Mesendoderm (in vitro differentiated cells): ENCODE results near the gene ZC3H12D.

Experiments used
- DNase-seq: peaks from one replicate; pipeline ENCODE4 v3.0.0; 2013
- H2AK5ac ChIP-seq: 2 replicates; pipeline ENCODE4 v1.6.1; 2013; ENCODE audit warnings: low read length, inconsistent platforms
- H2BK120ac ChIP-seq: 2 replicates; pipeline ENCODE4 v1.6.1; 2013; ENCODE audit warnings: low read depth, mild to moderate bottlenecking, low read length, moderate library complexity, mixed read lengths
- H2BK15ac ChIP-seq: replicated peaks from 2 replicates; pipeline ENCODE4 v1.6.1; 2013; ENCODE audit warnings: low read depth, mild to moderate bottlenecking, moderate library complexity
- H2BK5ac ChIP-seq: 2 replicates; pipeline ENCODE4 v1.6.1; 2013; ENCODE audit warnings: low read length, inconsistent platforms
- H3K18ac ChIP-seq: 2 replicates; pipeline ENCODE4 v1.6.1; 2013; ENCODE audit warnings: mild to moderate bottlenecking, low read length, mixed read lengths
- H3K23ac ChIP-seq: one replicate; pipeline ENCODE4 v1.6.1; 2013; ENCODE audit warnings: low read length
- H3K27ac ChIP-seq: 2 replicates; pipeline ENCODE4 v1.5.1; 2013; ENCODE audit warnings: low read depth, mild to moderate bottlenecking, inconsistent platforms, low read length, moderate library complexity
- H3K27me3 ChIP-seq: 2 replicates; pipeline ENCODE4 v1.6.1; 2013; ENCODE audit warnings: low read length, control low read depth, mild to moderate bottlenecking, inconsistent platforms; ENCODE audit not compliant: insufficient read depth, poor library complexity
- H3K36me3 ChIP-seq: 2 replicates; pipeline ENCODE4 v1.6.1; 2013; ENCODE audit warnings: low read length, inconsistent platforms; ENCODE audit not compliant: control insufficient read depth, insufficient read depth
- H3K4ac ChIP-seq: one replicate; pipeline ENCODE4 v1.6.1; 2013; ENCODE audit warnings: low read depth, mild to moderate bottlenecking, low read length, moderate library complexity
- H3K4me1 ChIP-seq: 2 replicates; pipeline ENCODE4 v1.6.1; 2013; ENCODE audit warnings: low read depth, low read length, inconsistent platforms; ENCODE audit not compliant: control insufficient read depth
- H3K4me2 ChIP-seq: 2 replicates; pipeline ENCODE4 v1.6.1; 2013; ENCODE audit warnings: low read length
- H3K4me3 ChIP-seq: 2 replicates; pipeline ENCODE4 v1.5.1; 2013; ENCODE audit warnings: mild to moderate bottlenecking, low read length
- H3K56ac ChIP-seq: one replicate; pipeline ENCODE4 v1.6.1; 2013; ENCODE audit warnings: low read length
- H3K79me1 ChIP-seq: 2 replicates; pipeline ENCODE4 v1.6.1; 2013; ENCODE audit warnings: low read length, inconsistent platforms
- H3K79me2 ChIP-seq: 2 replicates; pipeline ENCODE4 v1.6.1; 2013; ENCODE audit warnings: mild to moderate bottlenecking, low read length; ENCODE audit not compliant: control insufficient read depth, insufficient read depth
- H3K9ac ChIP-seq: 2 replicates; pipeline ENCODE4 v1.6.1; 2013; ENCODE audit warnings: low read length, inconsistent platforms
- H4K5ac ChIP-seq: one replicate; pipeline ENCODE4 v1.6.1; 2013; ENCODE audit warnings: low read length
- H4K8ac ChIP-seq: one replicate; pipeline ENCODE4 v1.6.1; 2013; ENCODE audit warnings: low read depth, mild to moderate bottlenecking, control low read depth, low read length, moderate library complexity
- WGBS: extraction: QIAGEN DNeasy Blood & Tissue Kit; methylation state at CpG from one replicate; pipeline ENCODE4 v1.1.7; 2013; ENCODE audit warnings: low lambda C conversion rate, missing lambda C conversion rate; ENCODE audit not compliant: insufficient coverage; ENCODE audit errors: extremely low coverage; 5-methylcytosine and 5-hydroxymethylcytosine counted together

The ZC3H12D gene

GRCh38 chr6:149435919-149436586 is 48.8 kb downstream of the ZC3H12D start:
- Histone ChIP-seq H3K23ac (no peak overlapping the region), H3K4me2 (no peak overlapping the region), H4K5ac (no peak overlapping the region), H3K4ac (no peak overlapping the region), H3K56ac (no peak overlapping the region), H3K4me1 (no peaks in the 10 kb centered on the region), H3K27ac (no peak overlapping the region), H2BK5ac (no peak overlapping the region), H3K4me3 (no peak overlapping the region), H3K79me2 (no peaks in the 10 kb centered on the region), H2BK15ac (no peak overlapping the region), H3K36me3 (no peaks in the 10 kb centered on the region), H3K27me3 (no peaks in the 10 kb centered on the region), H2BK120ac (no peak overlapping the region), H3K18ac (no peak overlapping the region), H3K9ac (no peak overlapping the region), H4K8ac (no peak overlapping the region), H3K79me1 (no peaks in the 10 kb centered on the region), H2AK5ac (no peak overlapping the region)
- DNase-seq: no peak
- WGBS: no CpG with 5 or more reads among the region's 13 CpGs

DNA sequence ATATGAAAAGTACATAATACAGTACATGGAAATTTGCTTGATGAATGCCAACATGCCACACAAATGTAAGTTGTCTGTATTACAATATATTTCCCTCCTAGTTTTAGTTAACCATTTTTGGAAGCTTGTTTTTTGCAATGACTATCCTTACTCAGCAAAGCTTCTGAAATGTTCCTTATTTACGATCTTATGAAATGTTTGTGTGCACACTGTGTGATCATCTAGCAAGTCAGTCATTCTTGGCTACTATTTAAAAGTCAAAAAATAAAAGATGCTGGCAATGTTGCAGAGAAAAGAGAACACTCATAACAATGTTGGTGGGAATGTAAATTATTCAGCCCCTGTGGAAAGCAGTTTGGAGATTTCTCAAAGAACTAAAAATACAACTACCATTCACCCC is 50.9 kb downstream of the ZC3H12D start:
- no peak overlapping the region for H2BK15ac ChIP-seq
- no peak overlapping the region for H2AK5ac ChIP-seq
- H3K27ac ChIP-seq: no peak overlapping the region
- H3K18ac ChIP-seq: no peak overlapping the region
- no peak overlapping the region for H3K4ac ChIP-seq
- H3K4me3 ChIP-seq: no peak overlapping the region
- H3K56ac ChIP-seq: no peak overlapping the region
- H4K5ac ChIP-seq: no peak overlapping the region
- no peaks in the 10 kb centered on the region for H3K4me1 ChIP-seq
- no peak overlapping the region for H2BK5ac ChIP-seq
- no peak overlapping the region for H2BK120ac ChIP-seq
- no peak overlapping the region for H3K4me2 ChIP-seq
- no peaks in the 10 kb centered on the region for H3K27me3 ChIP-seq
- H3K36me3 ChIP-seq: no peaks in the 10 kb centered on the region
- no peaks in the 10 kb centered on the region for H3K79me2 ChIP-seq
- H3K79me1 ChIP-seq: no peaks in the 10 kb centered on the region
- DNase-seq: no peak
- no CpG with 5 or more reads among the region's 1 CpG for WGBS
- H3K9ac ChIP-seq: no peak overlapping the region
- H3K23ac ChIP-seq: no peak overlapping the region
- H4K8ac ChIP-seq: no peak overlapping the region

DNA sequence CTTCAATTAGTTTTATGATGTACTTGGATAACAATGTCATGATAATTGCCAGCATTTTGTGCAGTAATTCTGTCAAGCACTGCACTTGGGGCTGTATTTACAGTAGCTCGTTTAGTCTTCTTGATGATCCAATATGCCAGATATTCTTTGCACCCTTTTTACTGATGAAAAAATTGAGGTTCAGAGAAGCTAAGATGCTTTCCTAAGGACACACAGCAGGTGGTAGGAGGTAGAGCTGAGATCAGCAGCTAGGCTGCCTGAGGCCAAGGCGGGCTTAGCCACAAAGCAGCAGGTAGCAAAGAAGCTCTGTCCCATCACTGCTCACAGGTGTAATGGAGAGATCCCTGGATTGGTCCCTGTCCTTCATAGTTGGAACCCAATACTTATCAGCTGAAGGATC is 51.4 kb downstream of the ZC3H12D start:
- no peak overlapping the region for H3K9ac ChIP-seq
- no peaks in the 10 kb centered on the region for H3K79me1 ChIP-seq
- H4K5ac ChIP-seq: no peak overlapping the region
- WGBS: no CpG with 5 or more reads among the region's 2 CpGs
- H4K8ac ChIP-seq: no peak overlapping the region
- H3K79me2 ChIP-seq: no peaks in the 10 kb centered on the region
- H3K4me3 ChIP-seq: no peak overlapping the region
- H3K4me1 ChIP-seq: no peaks in the 10 kb centered on the region
- no peak overlapping the region for H2BK120ac ChIP-seq
- no peak for DNase-seq
- no peak overlapping the region for H3K23ac ChIP-seq
- no peaks in the 10 kb centered on the region for H3K27me3 ChIP-seq
- no peak overlapping the region for H2BK15ac ChIP-seq
- no peak overlapping the region for H3K4ac ChIP-seq
- no peak overlapping the region for H3K18ac ChIP-seq
- H3K36me3 ChIP-seq: no peaks in the 10 kb centered on the region
- no peak overlapping the region for H3K4me2 ChIP-seq
- H2AK5ac ChIP-seq: no peak overlapping the region
- H2BK5ac ChIP-seq: no peak overlapping the region
- H3K27ac ChIP-seq: no peak overlapping the region
- no peak overlapping the region for H3K56ac ChIP-seq

- Histone ChIP-seq H3K18ac (no peak overlapping the region), H3K27ac (no peak overlapping the region), H3K4me2 (no peak overlapping the region), H3K4ac (no peak overlapping the region), H3K4me1 (no peaks in the 10 kb centered on the region), H3K79me2 (no peaks in the 10 kb centered on the region), H3K23ac (no peak overlapping the region), H2AK5ac (no peak overlapping the region), H2BK120ac (no peak overlapping the region), H3K27me3 (no peaks in the 10 kb centered on the region), H3K4me3 (no peak overlapping the region), H3K36me3 (no peaks in the 10 kb centered on the region), H2BK15ac (no peak overlapping the region), H3K79me1 (no peaks in the 10 kb centered on the region), H3K56ac (no peak overlapping the region), H4K8ac (no peak overlapping the region), H4K5ac (no peak overlapping the region), H3K9ac (no peak overlapping the region), H2BK5ac (no peak overlapping the region)
- no CpG with 5 or more reads among the region's 19 CpGs for WGBS
- peak; percentile 92 for DNase-seq
Measured at GRCh38 chr6:149431905-149432775, 52.7 kb downstream of the ZC3H12D start.

DNA sequence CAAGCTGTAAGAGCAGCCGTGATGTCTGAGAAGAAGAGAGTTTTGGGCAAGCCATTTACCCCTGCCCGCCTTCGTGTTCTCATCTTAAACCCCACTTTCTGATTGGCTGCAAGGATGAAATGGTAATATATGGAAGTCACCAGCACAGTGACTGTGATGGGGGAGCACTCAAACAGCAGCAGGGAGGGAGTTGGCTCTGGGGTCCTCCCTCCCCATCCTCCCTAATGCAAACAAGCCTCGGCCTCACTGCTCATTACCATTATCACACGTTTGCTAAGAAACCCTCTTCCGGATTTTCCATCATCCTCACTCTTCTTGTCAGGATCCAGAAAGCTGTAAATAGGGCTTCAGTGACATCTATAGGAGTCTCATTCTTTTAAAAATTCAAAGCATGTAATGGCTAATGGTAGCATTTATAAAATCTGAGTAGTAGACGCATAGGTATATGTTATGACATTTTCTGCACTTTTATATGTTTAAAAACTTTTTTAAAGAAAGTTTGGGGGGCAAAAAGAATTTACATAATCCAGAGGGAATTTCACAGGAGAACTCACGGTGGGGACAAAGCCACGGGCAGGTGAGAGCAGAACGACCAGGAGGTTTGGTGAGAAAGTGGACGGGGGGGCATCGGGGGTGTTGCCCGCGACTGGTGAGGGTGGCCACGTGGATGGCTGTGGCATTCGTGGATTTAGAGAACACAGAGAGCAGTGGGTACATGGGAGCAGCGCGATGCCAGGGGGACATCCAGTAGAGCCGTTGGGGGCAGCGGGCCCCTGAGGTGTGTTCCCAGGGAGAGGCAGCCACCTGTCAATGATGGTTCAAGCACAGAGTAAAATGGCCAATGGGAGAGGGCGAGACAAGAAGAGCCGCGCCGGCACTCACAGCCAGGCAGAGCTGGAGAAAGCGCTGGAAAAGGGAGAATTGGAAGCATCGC is 55.1 kb downstream of the ZC3H12D start:
- Histone ChIP-seq H4K8ac (no peak overlapping the region), H3K23ac (no peak overlapping the region), H3K4me3 (no peak overlapping the region), H2BK5ac (no peak overlapping the region), H2BK15ac (no peak overlapping the region), H3K27me3 (no peaks in the 10 kb centered on the region), H3K4ac (no peak overlapping the region), H3K56ac (no peak overlapping the region), H3K36me3 (no peaks in the 10 kb centered on the region), H3K4me1 (no peaks in the 10 kb centered on the region), H3K27ac (no peak overlapping the region), H3K9ac (no peak overlapping the region), H3K79me2 (no peaks in the 10 kb centered on the region), H2AK5ac (no peak overlapping the region), H3K79me1 (no peaks in the 10 kb centered on the region), H2BK120ac (no peak overlapping the region), H3K4me2 (no peak overlapping the region), H4K5ac (no peak overlapping the region), H3K18ac (no peak overlapping the region)
- no peak for DNase-seq
- no CpG with 5 or more reads among the region's 26 CpGs for WGBS
